ENCODE results near the gene COL4A2. TPM values are rescaled to one million over a fixed set of nuclear protein-coding genes. Genes with fewer than 3 reads are reported as not detected.

The COL4A2 gene
- total RNA-seq, 2 experiments from 2014 or later: not detected

- ATAC-seq: no peak
- POLR2A ChIA-PET: no interaction called here
- Mint-ChIP-seq H3K27me3 (ENCODE audit: low read depth) (peaks cover 35% of the 10 kb centered on the region), H3K4me3 (no peak overlapping the region), H3K9me3 (ENCODE audit: insufficient read depth) (no peaks in the 10 kb centered on the region), H3K36me3 (ENCODE audit: low read depth) (no peaks in the 10 kb centered on the region), H3K4me1 (ENCODE audit: low read depth) (no peaks in the 10 kb centered on the region), H3K27ac (no peak overlapping the region)
- no peak for DNase-seq
- CTCF ChIA-PET: no interaction called here
Measured at GRCh38 chr13:110404321-110404720, 97.2 kb downstream of the COL4A2 start.

GRCh38 chr13:110405597-110406450 lies 98.7 kb downstream of the COL4A2 start:
- CTCF ChIA-PET: no interaction called here
- no peaks in the 10 kb centered on the region for H3K9me3 Mint-ChIP-seq (ENCODE audit: insufficient read depth)
- H3K27ac Mint-ChIP-seq: no peak overlapping the region
- H3K27me3 Mint-ChIP-seq (ENCODE audit: low read depth): peaks cover 40% of the 10 kb centered on the region
- no peaks in the 10 kb centered on the region for H3K36me3 Mint-ChIP-seq (ENCODE audit: low read depth)
- H3K4me1 Mint-ChIP-seq (ENCODE audit: low read depth): no peaks in the 10 kb centered on the region
- DNase-seq (no peak), ATAC-seq (no peak)
- POLR2A ChIA-PET: no interaction called here
- no peak overlapping the region for H3K4me3 Mint-ChIP-seq

- H3K27ac Mint-ChIP-seq: no peak overlapping the region
- CTCF ChIA-PET: no interaction called here
Measured at GRCh38 chr13:110407021-110407420, 99.9 kb downstream of the COL4A2 start.

GRCh38 chr13:110407531-110407930 lies 100.4 kb downstream of the COL4A2 start:
- Mint-ChIP-seq H3K9me3 (ENCODE audit: insufficient read depth) (no peaks in the 10 kb centered on the region), H3K4me1 (ENCODE audit: low read depth) (peaks cover 4% of the 10 kb centered on the region), H3K36me3 (ENCODE audit: low read depth) (no peaks in the 10 kb centered on the region), H3K27ac (no peak overlapping the region), H3K27me3 (ENCODE audit: low read depth) (peaks cover 44% of the 10 kb centered on the region), H3K4me3 (no peak overlapping the region)
- ATAC-seq (no peak), DNase-seq (no peak)
- ChIA-PET POLR2A (no interaction called here), CTCF (no interaction called here)

More at GRCh38 chr13:110407021-110407420, 99.9 kb downstream of the COL4A2 start:
- H3K9me3 Mint-ChIP-seq (ENCODE audit: insufficient read depth): no peaks in the 10 kb centered on the region
- POLR2A ChIA-PET: interaction anchor here (0.5 kb wide), 1 partner anchor 73 kb away, joined by 3 read pairs; no protein-coding TSS in a partner anchor
- H3K36me3 Mint-ChIP-seq (ENCODE audit: low read depth): no peaks in the 10 kb centered on the region
- no peak overlapping the region for H3K4me3 Mint-ChIP-seq
- ATAC-seq (no peak), DNase-seq (no peak)
- H3K4me1 Mint-ChIP-seq (ENCODE audit: low read depth): peaks cover under 1% of the 10 kb centered on the region
- H3K27me3 Mint-ChIP-seq (ENCODE audit: low read depth): peaks cover 40% of the 10 kb centered on the region

GRCh38 chr13:110408286-110408685 lies 101.2 kb downstream of the COL4A2 start:
- Mint-ChIP-seq H3K4me3 (no peak overlapping the region), H3K36me3 (ENCODE audit: low read depth) (no peaks in the 10 kb centered on the region), H3K27ac (no peak overlapping the region), H3K27me3 (ENCODE audit: low read depth) (peaks cover 47% of the 10 kb centered on the region), H3K4me1 (ENCODE audit: low read depth) (peaks cover 4% of the 10 kb centered on the region), H3K9me3 (ENCODE audit: insufficient read depth) (no peaks in the 10 kb centered on the region)
- ChIA-PET POLR2A (no interaction called here), CTCF (no interaction called here)
- ATAC-seq (no peak), DNase-seq (no peak)

- H3K27me3 Mint-ChIP-seq (ENCODE audit: low read depth): peaks cover 47% of the 10 kb centered on the region
- no peak overlapping the region for H3K27ac Mint-ChIP-seq
- no peak for ATAC-seq
Measured at GRCh38 chr13:110409581-110409992, 102.5 kb downstream of the COL4A2 start.

GRCh38 chr13:110410000-110410399 lies 102.9 kb downstream of the COL4A2 start:
- DNase-seq (no peak), ATAC-seq (no peak)
- H3K4me1 Mint-ChIP-seq (ENCODE audit: low read depth): peaks cover 4% of the 10 kb centered on the region

More at GRCh38 chr13:110409581-110409992, 102.5 kb downstream of the COL4A2 start:
- H3K4me3 Mint-ChIP-seq: no peak overlapping the region
- H3K36me3 Mint-ChIP-seq (ENCODE audit: low read depth): no peaks in the 10 kb centered on the region
- H3K4me1 Mint-ChIP-seq (ENCODE audit: low read depth): peaks cover 4% of the 10 kb centered on the region
- ChIA-PET CTCF (interaction anchor here (2.9 kb wide), 1 partner anchor 187 kb away, joined by 32 read pairs; no protein-coding TSS in a partner anchor), POLR2A (no interaction called here)
- no peak for DNase-seq
- H3K9me3 Mint-ChIP-seq (ENCODE audit: insufficient read depth): no peaks in the 10 kb centered on the region

GRCh38 chr13:110410936-110411687 lies 104.0 kb downstream of the COL4A2 start:
- Mint-ChIP-seq H3K4me3 (no peak overlapping the region), H3K4me1 (ENCODE audit: low read depth) (peaks cover 4% of the 10 kb centered on the region), H3K9me3 (ENCODE audit: insufficient read depth) (no peaks in the 10 kb centered on the region), H3K27ac (no peak overlapping the region), H3K27me3 (ENCODE audit: low read depth) (peaks cover 52% of the 10 kb centered on the region), H3K36me3 (ENCODE audit: low read depth) (no peaks in the 10 kb centered on the region)
- ATAC-seq: no peak
- POLR2A ChIA-PET: no interaction called here
- CTCF ChIA-PET: interaction anchor here (0.9 to 2.9 kb wide), 4 partner anchors 9 to 189 kb away, joined by 3 to 32 read pairs (median 4); no protein-coding TSS in a partner anchor
- no peak for DNase-seq

More at GRCh38 chr13:110410000-110410399, 102.9 kb downstream of the COL4A2 start:
- Mint-ChIP-seq H3K27me3 (ENCODE audit: low read depth) (peaks cover 49% of the 10 kb centered on the region), H3K4me3 (no peak overlapping the region), H3K27ac (no peak overlapping the region), H3K36me3 (ENCODE audit: low read depth) (no peaks in the 10 kb centered on the region), H3K9me3 (ENCODE audit: insufficient read depth) (no peaks in the 10 kb centered on the region)
- ChIA-PET POLR2A (no interaction called here), CTCF (interaction anchor here (2.9 kb wide), 1 partner anchor 188 kb away, joined by 32 read pairs; no protein-coding TSS in a partner anchor)

GRCh38 chr13:110411688-110412059 lies 104.6 kb downstream of the COL4A2 start:
- Mint-ChIP-seq H3K4me1 (ENCODE audit: low read depth) (peaks cover 4% of the 10 kb centered on the region), H3K9me3 (ENCODE audit: insufficient read depth) (no peaks in the 10 kb centered on the region), H3K36me3 (ENCODE audit: low read depth) (no peaks in the 10 kb centered on the region), H3K27ac (no peak overlapping the region), H3K4me3 (no peak overlapping the region), H3K27me3 (ENCODE audit: low read depth) (peaks cover 54% of the 10 kb centered on the region)
- ChIA-PET CTCF (interaction anchor here (0.9 to 2.9 kb wide), 4 partner anchors 9 to 189 kb away, joined by 3 to 32 read pairs (median 4); no protein-coding TSS in a partner anchor), POLR2A (no interaction called here)
- ATAC-seq: peak; percentile 26
- DNase-seq: no peak

- Mint-ChIP-seq H3K27me3 (ENCODE audit: low read depth) (peaks cover 58% of the 10 kb centered on the region), H3K36me3 (ENCODE audit: low read depth) (no peaks in the 10 kb centered on the region), H3K27ac (no peak overlapping the region), H3K4me1 (ENCODE audit: low read depth) (peaks cover 4% of the 10 kb centered on the region), H3K4me3 (no peak overlapping the region), H3K9me3 (ENCODE audit: insufficient read depth) (no peaks in the 10 kb centered on the region)
- POLR2A ChIA-PET: no interaction called here
- peak; percentile 83 for ATAC-seq
- peak; percentile 73 for DNase-seq
- CTCF ChIA-PET: interaction anchor here (0.9 to 2.9 kb wide), 4 partner anchors 8 to 190 kb away, joined by 3 to 32 read pairs (median 4); no protein-coding TSS in a partner anchor
Measured at GRCh38 chr13:110412132-110412914, 105.2 kb downstream of the COL4A2 start.

GRCh38 chr13:110413016-110413675 lies 106.1 kb downstream of the COL4A2 start:
- Mint-ChIP-seq H3K27ac (no peak overlapping the region), H3K4me3 (no peak overlapping the region), H3K4me1 (ENCODE audit: low read depth) (peaks cover 4% of the 10 kb centered on the region), H3K36me3 (ENCODE audit: low read depth) (no peaks in the 10 kb centered on the region), H3K9me3 (ENCODE audit: insufficient read depth) (no peaks in the 10 kb centered on the region), H3K27me3 (ENCODE audit: low read depth) (peaks cover 64% of the 10 kb centered on the region)
- CTCF ChIA-PET: interaction anchor here (1.5 kb wide), 1 partner anchor 9 kb away, joined by 5 read pairs; no protein-coding TSS in a partner anchor
- DNase-seq (no peak), ATAC-seq (no peak)
- POLR2A ChIA-PET: no interaction called here

All from activated CD8-positive, alpha-beta T cell treated with anti-CD3 and anti-CD28 coated beads, Interleukin-2, amount 10 ng/mL, durations not matched to agents 7 days and 5 days (primary cell).